GM13977 (cell line): ENCODE data around the gene ATOX1.

Source experiments
- DNase-seq: peaks from one replicate; pipeline ENCODE4 v3.0.0; 2012; ENCODE audit warnings: low spot score
- CTCF ChIP-seq: IDR thresholded peaks from 2 replicates; pipeline ENCODE4 v1.5.1; 2012; ENCODE audit warnings: mild to moderate bottlenecking, control low read depth; ENCODE audit not compliant: insufficient read depth; ENCODE audit errors: extremely low read depth, missing control alignments
- in situ Hi-C: fragments of 300-500 bp; cut with MboI; formaldehyde crosslinking; loops from one replicate; pipeline ENCODE4 v1.12.0; 2022; ENCODE audit warnings: low sequenced_read_pairs, low pct_unique_long_range_greater_than_20kb, mixed read lengths, inconsistent platforms; ENCODE audit not compliant: unreplicated experiment

The ATOX1 gene

DNA sequence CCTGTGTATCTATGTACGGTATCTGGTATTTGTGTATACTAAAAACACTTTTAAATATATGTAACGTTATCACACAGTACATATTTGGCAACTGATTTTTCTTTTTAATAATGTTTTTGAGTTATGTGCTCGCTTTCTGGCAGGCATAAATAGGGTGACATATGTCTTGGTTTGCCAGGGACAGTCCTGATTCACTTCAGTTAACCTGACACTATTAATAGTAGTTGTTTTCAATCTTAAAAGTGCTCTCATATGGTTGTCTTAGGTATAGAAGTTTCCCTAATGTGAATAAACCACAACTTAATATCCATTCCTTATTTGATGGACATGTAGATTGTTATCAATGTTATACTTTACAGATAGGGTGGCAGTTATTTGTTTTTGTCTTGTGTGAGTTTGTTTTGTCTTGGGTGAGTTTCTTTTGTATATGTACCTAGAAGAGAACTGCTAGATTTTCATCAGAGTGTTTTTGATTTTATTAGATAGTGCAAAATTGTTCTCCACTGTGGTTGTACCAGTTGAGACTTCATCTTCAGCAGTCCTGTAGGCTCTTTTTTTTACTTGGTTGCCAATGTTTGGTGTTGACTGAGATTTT is 21.2 kb upstream of the ATOX1 start:
- TF ChIP-seq CTCF: no peak
- in situ Hi-C loops: no loop called here
- no peak for DNase-seq

GRCh38 chr5:151775025-151775606 is 16.7 kb upstream of the ATOX1 start:
- no peak for TF ChIP-seq CTCF
- in situ Hi-C loops: no loop called here
- no peak for DNase-seq

- no peak for TF ChIP-seq CTCF
- in situ Hi-C loops: no loop called here
- no peak for DNase-seq
These were observed 15.5 kb upstream of the ATOX1 start for GRCh38 chr5:151773951-151774350.

- no peak for DNase-seq
- TF ChIP-seq CTCF: no peak
- in situ Hi-C loops: no loop called here
These were observed 14.6 kb upstream of the ATOX1 start for GRCh38 chr5:151772846-151773561.

DNA sequence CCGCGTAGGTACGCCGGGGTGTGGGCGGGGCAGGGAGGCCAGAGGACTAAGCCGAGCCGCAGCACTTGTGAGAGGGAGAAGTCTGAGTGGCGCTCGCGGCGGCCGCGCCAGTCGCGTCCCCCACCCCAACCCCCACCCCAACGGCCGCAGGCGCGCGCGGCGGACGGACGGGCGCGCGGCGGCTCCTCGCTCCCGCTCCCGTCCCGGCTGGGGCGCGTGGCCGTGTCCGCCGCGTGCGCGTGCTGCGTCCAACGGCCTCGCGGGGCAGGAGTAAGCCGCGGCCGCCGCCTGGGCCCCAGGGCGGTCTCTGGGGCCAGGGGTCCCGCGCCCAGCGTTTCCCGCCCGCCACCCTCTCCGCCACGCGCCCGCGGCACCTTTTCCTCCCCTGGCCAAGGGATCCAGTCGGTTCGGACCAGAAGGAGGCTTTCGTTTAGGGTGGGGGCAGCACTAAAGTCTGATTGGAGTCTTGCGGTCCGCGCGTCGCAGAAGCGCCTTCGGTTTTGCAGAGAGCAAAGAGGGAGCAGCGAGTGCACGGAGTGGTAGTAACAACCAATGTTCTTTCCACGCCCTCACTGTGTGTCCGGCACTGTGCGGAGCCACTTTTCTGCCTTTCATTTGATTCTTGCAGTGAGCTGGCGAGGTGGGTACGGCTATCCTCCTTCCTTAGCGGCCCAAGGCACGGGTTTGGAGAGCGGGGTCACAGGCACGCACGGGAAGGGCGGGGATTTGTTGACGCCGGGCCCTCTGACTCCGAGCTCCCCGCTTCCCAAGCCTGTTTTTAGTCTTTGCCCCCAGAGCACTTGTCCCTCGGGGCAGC is 13.8 kb upstream of the ATOX1 start:
- no peak for TF ChIP-seq CTCF
- peak; percentile 30 for DNase-seq
- in situ Hi-C loops: no loop called here

- DNase-seq: peak; percentile 99
- peak; percentile 67 for TF ChIP-seq CTCF
- in situ Hi-C loops: no loop called here
These were observed 13.0 kb upstream of the ATOX1 start, which contains the start of gene G3BP1 for GRCh38 chr5:151771259-151772028. G3BP1 (plus strand) TSS chr5:151771954; CDS start chr5:151786621, 14,667 bp downstream.
